Smooth muscle cell (in vitro differentiated cells): ENCODE measurements around the gene TXLNB. TPM values are rescaled to one million over a fixed set of nuclear protein-coding genes. Genes with fewer than 3 reads are reported as not detected.

ENCODE experiments used
- DNase-seq: peaks from one replicate; lab custom pipeline; 2025; ENCODE audit not compliant: unreplicated experiment; lab: John Stamatoyannopoulos, UW
- H2AFZ ChIP-seq: fragments of 200-600 bp; sonication (generic); 2 replicates; pipeline ENCODE4 v1.6.0; 2016; ENCODE audit warnings: antibody characterized with exemption, low read depth, mild to moderate bottlenecking
- H3F3A ChIP-seq: fragments of 200-600 bp; sonication (generic); 2 replicates; pipeline ENCODE4 v1.6.0; 2017; ENCODE audit warnings: antibody characterized with exemption, low read depth
- H3K27ac ChIP-seq: fragments of 200-600 bp; sonication (generic); 2 replicates; pipeline ENCODE4 v1.5.1; 2016; ENCODE audit warnings: low read depth, mild to moderate bottlenecking
- H3K27me3 ChIP-seq: fragments of 200-600 bp; sonication (generic); 2 replicates; pipeline ENCODE4 v1.6.1; 2016; ENCODE audit warnings: low read depth, mild to moderate bottlenecking
- H3K36me3 ChIP-seq: fragments of 200-600 bp; sonication (generic); 2 replicates; pipeline ENCODE4 v1.5.1; 2016; ENCODE audit warnings: low read depth
- H3K4me1 ChIP-seq: fragments of 200-600 bp; sonication (generic); 2 replicates; pipeline ENCODE4 v1.5.1; 2016; ENCODE audit warnings: low read depth
- H3K4me2 ChIP-seq: fragments of 200-600 bp; sonication (generic); 2 replicates; pipeline ENCODE4 v1.6.0; 2016; ENCODE audit warnings: mild to moderate bottlenecking
- H3K4me3 ChIP-seq: fragments of 200-600 bp; sonication (generic); 2 replicates; pipeline ENCODE4 v1.5.1; 2016; ENCODE audit warnings: mild to moderate bottlenecking
- H3K79me2 ChIP-seq: fragments of 200-600 bp; sonication (generic); 2 replicates; pipeline ENCODE4 v1.6.0; 2016; ENCODE audit warnings: low read depth, mild to moderate bottlenecking
- H3K9ac ChIP-seq: fragments of 200-600 bp; sonication (generic); 2 replicates; pipeline ENCODE4 v1.6.0; 2016; ENCODE audit warnings: low read depth
- H3K9me3 ChIP-seq: fragments of 200-600 bp; sonication (generic); replicated peaks from 2 replicates; pipeline ENCODE4 v1.5.1; 2016; ENCODE audit warnings: low read depth
- H4K20me1 ChIP-seq: fragments of 200-600 bp; sonication (generic); 2 replicates; pipeline ENCODE4 v1.6.0; 2016; ENCODE audit warnings: low read depth
- CTCF ChIP-seq: fragments of 200-600 bp; sonication (generic); IDR thresholded peaks from 2 replicates; pipeline ENCODE4 v1.5.1; 2017; ENCODE audit warnings: borderline replicate concordance, mild to moderate bottlenecking, antibody characterized with exemption; ENCODE audit not compliant: insufficient read depth, poor library complexity, severe bottlenecking
- WGBS: methylation state at CpG from one replicate; pipeline ENCODE4 v1.1.7; 2016; ENCODE audit warnings: low lambda C conversion rate; 5-methylcytosine and 5-hydroxymethylcytosine counted together
- polyA plus RNA-seq: library from polyadenylated mRNA; unstranded; fragments of >200 nt; fragmentation: Nextera tagmentation; extraction: Ambion mirVana; gene quantifications from 2 replicates; pipeline ENCODE4 v1.2.1, GENCODE V29; 2016
- total RNA-seq: library from RNA; depleted of rRNA; stranded (reverse); fragments of >200 nt; gene quantifications from 2 replicates; pipeline ENCODE4 v1.2.3, GENCODE V29; 2014

TXLNB gene
- total and polyA plus RNA-seq, 2 experiments from 2014 or later = not detected

GRCh38 chr6:139254196-139254595 lies 37.6 kb downstream of the TXLNB start:
- Histone ChIP-seq H3K36me3 (no peaks in the 10 kb centered on the region), H3K4me2 (no peak overlapping the region), H3K27me3 (no peaks in the 10 kb centered on the region), H3K4me3 (no peak overlapping the region), H3K79me2 (no peaks in the 10 kb centered on the region), H3K27ac (no peak overlapping the region), H2AFZ (no peak overlapping the region), H3K9me3 (no peaks in the 10 kb centered on the region), H3F3A (no peaks in the 10 kb centered on the region), H3K4me1 (no peaks in the 10 kb centered on the region), H3K9ac (no peak overlapping the region), H4K20me1 (no peaks in the 10 kb centered on the region)
- no peak for DNase-seq
- 88% methylated on average over 2 of the region's 2 CpGs for WGBS
- no peak for TF ChIP-seq CTCF

GRCh38 chr6:139253656-139254055 lies 38.1 kb downstream of the TXLNB start:
- WGBS = 88% methylated on average over 2 of the region's 2 CpGs
- no peak for TF ChIP-seq CTCF
- DNase-seq = no peak

GRCh38 chr6:139251691-139252390 lies 40.0 kb downstream of the TXLNB start:
- Histone ChIP-seq H2AFZ (no peak overlapping the region), H3K4me3 (no peak overlapping the region), H4K20me1 (no peaks in the 10 kb centered on the region), H3K27ac (no peak overlapping the region), H3K4me2 (no peak overlapping the region), H3K4me1 (no peaks in the 10 kb centered on the region), H3F3A (no peaks in the 10 kb centered on the region), H3K27me3 (no peaks in the 10 kb centered on the region), H3K36me3 (no peaks in the 10 kb centered on the region), H3K9me3 (no peaks in the 10 kb centered on the region), H3K79me2 (no peaks in the 10 kb centered on the region), H3K9ac (no peak overlapping the region)
- no peak for DNase-seq
- WGBS = 92% methylated on average over 4 of the region's 4 CpGs
- no peak for TF ChIP-seq CTCF

More at GRCh38 chr6:139253656-139254055, 38.1 kb downstream of the TXLNB start:
- no peak overlapping the region for H3K9ac ChIP-seq
- no peaks in the 10 kb centered on the region for H3K36me3 ChIP-seq
- no peak overlapping the region for H3K4me3 ChIP-seq
- no peaks in the 10 kb centered on the region for H4K20me1 ChIP-seq
- H3K4me1 ChIP-seq = no peaks in the 10 kb centered on the region
- no peak overlapping the region for H2AFZ ChIP-seq
- no peaks in the 10 kb centered on the region for H3K9me3 ChIP-seq
- H3K4me2 ChIP-seq = no peak overlapping the region
- H3K79me2 ChIP-seq = no peaks in the 10 kb centered on the region
- H3K27me3 ChIP-seq = no peaks in the 10 kb centered on the region
- H3F3A ChIP-seq = no peaks in the 10 kb centered on the region
- no peak overlapping the region for H3K27ac ChIP-seq
